PFSK-1 (cell line): Measurements from ENCODE around the gene GSAP.

Experiments used
- FOXP2 ChIP-seq: optimal IDR thresholded peaks from 2 replicates; pipeline ENCODE3; 2011; ENCODE audit warnings: borderline replicate concordance, control low read depth, inconsistent platforms; ENCODE audit not compliant: insufficient read depth; ENCODE audit errors: extremely low read length, extremely low read depth
- POLR2AphosphoS5 ChIP-seq: IDR thresholded peaks from 2 replicates; pipeline ENCODE4 v1.6.1; 2012; ENCODE audit warnings: low read depth, mild to moderate bottlenecking, control low read depth, low read length, moderate library complexity
- SIN3A ChIP-seq: IDR thresholded peaks from 2 replicates; pipeline ENCODE4 v1.6.1; 2012; ENCODE audit warnings: mild to moderate bottlenecking, low read length, moderate library complexity, borderline replicate concordance; ENCODE audit not compliant: insufficient read depth
- TAF1 ChIP-seq: IDR thresholded peaks from 2 replicates; pipeline ENCODE4 v1.6.1; 2012; ENCODE audit warnings: low read length, control low read depth, borderline replicate concordance; ENCODE audit not compliant: insufficient read depth
- TF ChIP-seq, protein P1 (sequence below), 2 experiments: IDR thresholded peaks; 2 replicates each; pipeline versions ENCODE4 v1.6.1 to v1.8.0; 2011 to 2012; ENCODE audit warnings: low read depth in 2 of 2, low read length in 2 of 2, control low read depth in 1 of 2, inconsistent platforms in 1 of 2, mild to moderate bottlenecking in 1 of 2, moderate library complexity in 1 of 2; ENCODE audit not compliant: insufficient read depth in 1 of 2

The GSAP gene

DNA sequence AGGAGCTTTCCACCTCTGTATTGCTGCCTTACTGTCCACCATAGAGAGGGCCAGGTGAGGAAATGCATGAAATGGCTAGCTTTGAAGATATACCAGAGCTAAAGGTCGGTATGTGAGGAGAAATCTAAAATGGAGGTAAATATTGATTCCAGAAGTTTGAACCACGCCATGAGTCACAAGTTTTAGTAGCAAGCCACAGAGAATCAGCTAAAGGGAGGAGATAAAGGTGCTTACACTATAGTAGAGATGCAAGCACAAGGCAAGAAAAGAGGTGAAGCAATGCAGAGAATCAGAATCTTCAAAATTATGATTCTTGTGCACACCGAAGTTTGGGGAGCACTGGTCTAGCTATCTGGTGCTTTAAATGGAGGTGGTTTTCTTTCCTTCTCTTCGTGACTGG is 3.0 kb upstream of the GSAP start:
- TF ChIP-seq SIN3A, result no peak
- no peak for TF ChIP-seq TAF1
- TF ChIP-seq, protein P1, sequence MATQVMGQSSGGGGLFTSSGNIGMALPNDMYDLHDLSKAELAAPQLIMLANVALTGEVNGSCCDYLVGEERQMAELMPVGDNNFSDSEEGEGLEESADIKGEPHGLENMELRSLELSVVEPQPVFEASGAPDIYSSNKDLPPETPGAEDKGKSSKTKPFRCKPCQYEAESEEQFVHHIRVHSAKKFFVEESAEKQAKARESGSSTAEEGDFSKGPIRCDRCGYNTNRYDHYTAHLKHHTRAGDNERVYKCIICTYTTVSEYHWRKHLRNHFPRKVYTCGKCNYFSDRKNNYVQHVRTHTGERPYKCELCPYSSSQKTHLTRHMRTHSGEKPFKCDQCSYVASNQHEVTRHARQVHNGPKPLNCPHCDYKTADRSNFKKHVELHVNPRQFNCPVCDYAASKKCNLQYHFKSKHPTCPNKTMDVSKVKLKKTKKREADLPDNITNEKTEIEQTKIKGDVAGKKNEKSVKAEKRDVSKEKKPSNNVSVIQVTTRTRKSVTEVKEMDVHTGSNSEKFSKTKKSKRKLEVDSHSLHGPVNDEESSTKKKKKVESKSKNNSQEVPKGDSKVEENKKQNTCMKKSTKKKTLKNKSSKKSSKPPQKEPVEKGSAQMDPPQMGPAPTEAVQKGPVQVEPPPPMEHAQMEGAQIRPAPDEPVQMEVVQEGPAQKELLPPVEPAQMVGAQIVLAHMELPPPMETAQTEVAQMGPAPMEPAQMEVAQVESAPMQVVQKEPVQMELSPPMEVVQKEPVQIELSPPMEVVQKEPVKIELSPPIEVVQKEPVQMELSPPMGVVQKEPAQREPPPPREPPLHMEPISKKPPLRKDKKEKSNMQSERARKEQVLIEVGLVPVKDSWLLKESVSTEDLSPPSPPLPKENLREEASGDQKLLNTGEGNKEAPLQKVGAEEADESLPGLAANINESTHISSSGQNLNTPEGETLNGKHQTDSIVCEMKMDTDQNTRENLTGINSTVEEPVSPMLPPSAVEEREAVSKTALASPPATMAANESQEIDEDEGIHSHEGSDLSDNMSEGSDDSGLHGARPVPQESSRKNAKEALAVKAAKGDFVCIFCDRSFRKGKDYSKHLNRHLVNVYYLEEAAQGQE (IDR thresholded peaks at IDR 0.05; ENCODE audit: insufficient read depth in 1 of 2, low read depth in 2 of 2, low read length in 2 of 2), result no peak
- no peak for TF ChIP-seq POLR2AphosphoS5
- TF ChIP-seq FOXP2, result no peak

GRCh38 chr7:77417801-77418200 is 1.7 kb upstream of the GSAP start:
- TF ChIP-seq FOXP2 (no peak), SIN3A (no peak), TAF1 (no peak), POLR2AphosphoS5 (no peak)
- TF ChIP-seq, protein P1 (IDR thresholded peaks at IDR 0.05; ENCODE audit: insufficient read depth in 1 of 2, low read depth in 2 of 2, low read length in 2 of 2), result no peak

DNA sequence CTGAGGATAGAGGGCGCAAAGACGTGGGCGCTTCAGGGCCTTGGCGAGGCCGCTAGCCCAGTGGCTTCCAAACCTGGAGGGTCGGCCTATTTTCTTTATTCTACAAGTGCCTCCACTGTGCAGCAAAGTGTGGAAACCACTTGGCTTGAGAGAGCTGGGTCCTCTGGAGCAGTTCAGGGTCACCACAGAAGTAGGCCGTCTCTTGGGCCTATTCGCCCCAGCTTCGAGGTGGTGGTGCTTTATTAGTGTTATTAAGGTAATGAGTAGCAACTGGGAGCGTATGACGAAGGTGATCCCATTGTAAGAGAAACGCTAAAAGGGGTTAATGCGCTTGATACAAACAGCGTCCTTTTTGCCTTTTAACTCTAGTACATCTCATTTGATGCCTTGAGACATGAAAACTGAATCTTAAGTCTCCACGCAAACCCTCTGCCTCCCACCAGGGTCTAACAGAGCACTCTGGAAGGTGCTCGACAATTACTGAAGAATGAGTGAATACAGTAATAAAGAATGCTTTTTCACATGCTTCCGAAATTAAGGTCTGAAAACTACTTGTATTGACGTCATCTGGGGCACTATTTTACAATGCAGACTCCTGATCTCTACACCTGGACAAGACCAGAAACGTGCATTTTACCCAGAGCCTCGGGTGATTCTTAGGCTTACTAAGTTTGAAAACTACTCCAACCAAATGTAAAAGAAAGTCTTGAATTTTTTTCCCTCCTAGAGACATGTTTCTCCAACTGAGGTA is 647 bp upstream of the GSAP start:
- TF ChIP-seq, protein P1 (IDR thresholded peaks at IDR 0.05; ENCODE audit: insufficient read depth in 1 of 2, low read depth in 2 of 2, low read length in 2 of 2), result no peak
- TF ChIP-seq POLR2AphosphoS5, result no peak

DNA sequence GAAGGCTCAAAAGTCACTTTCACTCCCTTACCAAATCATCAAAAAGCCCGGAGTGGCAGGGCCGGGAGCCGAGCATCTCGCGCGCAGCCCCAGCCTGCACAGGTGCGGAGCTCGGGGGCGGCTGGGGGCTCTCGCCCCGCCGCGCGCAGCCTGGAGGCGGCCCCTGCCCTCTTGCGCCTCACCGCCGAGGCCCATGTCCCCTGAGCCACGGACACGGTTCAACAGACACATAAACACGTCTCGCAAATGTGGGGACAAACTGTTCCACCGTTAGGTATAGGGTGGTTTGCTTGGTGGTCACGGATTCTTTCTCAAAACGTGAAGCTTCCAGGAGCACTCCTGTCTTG is 700 bp downstream of the GSAP start:
- TF ChIP-seq POLR2AphosphoS5 (no peak), TAF1 (no peak), FOXP2 (no peak), SIN3A (no peak)
- TF ChIP-seq, protein P1 (IDR thresholded peaks at IDR 0.05; ENCODE audit: insufficient read depth in 1 of 2, low read depth in 2 of 2, low read length in 2 of 2), result no peak

GRCh38 chr7:77413861-77414424 is 2.2 kb downstream of the GSAP start:
- TF ChIP-seq TAF1 (no peak), FOXP2 (no peak), SIN3A (no peak), POLR2AphosphoS5 (no peak)
- TF ChIP-seq, protein P1 (IDR thresholded peaks at IDR 0.05; ENCODE audit: insufficient read depth in 1 of 2, low read depth in 2 of 2, low read length in 2 of 2), result no peak
